Hepatocyte (in vitro differentiated cells): ENCODE measurements around the gene ZBTB22. TPM values are rescaled to one million over a fixed set of nuclear protein-coding genes. Genes with fewer than 3 reads are reported as not detected.

Experiments
- DNase-seq: peaks from one replicate; pipeline ENCODE4 v3.0.0-alpha.2; 2016; ENCODE audit warnings: low spot score
- H2AFZ ChIP-seq: fragments of 200-600 bp; sonication (generic); 2 replicates; pipeline ENCODE4 v1.6.0; 2016; ENCODE audit warnings: antibody characterized with exemption, mild to moderate bottlenecking
- H3K27ac ChIP-seq: fragments of 200-600 bp; sonication (generic); 2 replicates; pipeline ENCODE4 v1.5.1; 2016; ENCODE audit warnings: mild to moderate bottlenecking
- H3K27me3 ChIP-seq: fragments of 200-600 bp; sonication (generic); 2 replicates; pipeline ENCODE4 v1.6.1; 2016
- H3K36me3 ChIP-seq: fragments of 200-600 bp; sonication (generic); replicated peaks from 2 replicates; pipeline ENCODE4 v1.5.1; 2016; ENCODE audit warnings: low read depth; ENCODE audit not compliant: insufficient read depth
- H3K4me1 ChIP-seq: fragments of 200-600 bp; sonication (generic); 2 replicates; pipeline ENCODE4 v1.5.1; 2016; ENCODE audit warnings: mild to moderate bottlenecking, moderate library complexity; ENCODE audit not compliant: insufficient read depth
- H3K4me2 ChIP-seq: fragments of 200-600 bp; sonication (generic); 2 replicates; pipeline ENCODE4 v1.6.0; 2016
- H3K4me3 ChIP-seq: fragments of 200-600 bp; sonication (generic); 2 replicates; pipeline ENCODE4 v1.5.1; 2016; ENCODE audit warnings: mild to moderate bottlenecking
- H3K79me2 ChIP-seq: fragments of 200-600 bp; sonication (generic); 2 replicates; pipeline ENCODE4 v1.6.0; 2017; ENCODE audit warnings: mild to moderate bottlenecking
- H3K9me2 ChIP-seq: fragments of 200-600 bp; sonication (generic); replicated peaks from 2 replicates; pipeline ENCODE4 v1.6.0; 2017; ENCODE audit warnings: mild to moderate bottlenecking; ENCODE audit not compliant: insufficient read depth
- H3K9me3 ChIP-seq: fragments of 200-600 bp; sonication (generic); 2 replicates; pipeline ENCODE4 v1.5.1; 2016; ENCODE audit warnings: low read depth, mild to moderate bottlenecking
- H4K20me1 ChIP-seq: fragments of 200-600 bp; sonication (generic); 2 replicates; pipeline ENCODE4 v1.6.0; 2016; ENCODE audit warnings: mild to moderate bottlenecking; ENCODE audit not compliant: insufficient read depth, poor library complexity, severe bottlenecking
- EZH2 ChIP-seq: fragments of 200-600 bp; sonication (generic); IDR thresholded peaks from 2 replicates; pipeline ENCODE4 v1.6.1; 2016; ENCODE audit warnings: antibody characterized with exemption, mild to moderate bottlenecking, borderline replicate concordance
- EZH2phosphoT487 ChIP-seq: fragments of 200-600 bp; sonication (generic); IDR thresholded peaks from one replicate; pipeline ENCODE4 v1.6.1; 2018; ENCODE audit warnings: antibody characterized with exemption, mild to moderate bottlenecking, low read depth, moderate library complexity; ENCODE audit not compliant: unreplicated experiment, severe bottlenecking
- WGBS: methylation state at CpG from one replicate; pipeline ENCODE4 v1.1.6; 2016; ENCODE audit warnings: low lambda C conversion rate; ENCODE audit errors: missing lambda C conversion rate; 5-methylcytosine and 5-hydroxymethylcytosine counted together
- polyA plus RNA-seq: library from polyadenylated mRNA; unstranded; fragments of >200 nt; fragmentation: Nextera tagmentation; extraction: Ambion mirVana; gene quantifications from 2 replicates; pipeline ENCODE4 v1.2.1, GENCODE V29; 2016
- total RNA-seq: library from RNA; depleted of rRNA; stranded (reverse); fragments of >200 nt; gene quantifications from 2 replicates; pipeline ENCODE4 v1.2.3, GENCODE V29; 2014
- TF ChIP-seq, protein P1 (sequence below): fragments of 200-600 bp; sonication (generic); IDR thresholded peaks from 2 replicates; pipeline ENCODE4 v1.5.1; 2016; ENCODE audit warnings: antibody characterized with exemption, mild to moderate bottlenecking; ENCODE audit not compliant: poor library complexity

The ZBTB22 gene
- total and polyA plus RNA-seq, 2 experiments from 2014 or later = 23.2 to 23.4 TPM

DNA sequence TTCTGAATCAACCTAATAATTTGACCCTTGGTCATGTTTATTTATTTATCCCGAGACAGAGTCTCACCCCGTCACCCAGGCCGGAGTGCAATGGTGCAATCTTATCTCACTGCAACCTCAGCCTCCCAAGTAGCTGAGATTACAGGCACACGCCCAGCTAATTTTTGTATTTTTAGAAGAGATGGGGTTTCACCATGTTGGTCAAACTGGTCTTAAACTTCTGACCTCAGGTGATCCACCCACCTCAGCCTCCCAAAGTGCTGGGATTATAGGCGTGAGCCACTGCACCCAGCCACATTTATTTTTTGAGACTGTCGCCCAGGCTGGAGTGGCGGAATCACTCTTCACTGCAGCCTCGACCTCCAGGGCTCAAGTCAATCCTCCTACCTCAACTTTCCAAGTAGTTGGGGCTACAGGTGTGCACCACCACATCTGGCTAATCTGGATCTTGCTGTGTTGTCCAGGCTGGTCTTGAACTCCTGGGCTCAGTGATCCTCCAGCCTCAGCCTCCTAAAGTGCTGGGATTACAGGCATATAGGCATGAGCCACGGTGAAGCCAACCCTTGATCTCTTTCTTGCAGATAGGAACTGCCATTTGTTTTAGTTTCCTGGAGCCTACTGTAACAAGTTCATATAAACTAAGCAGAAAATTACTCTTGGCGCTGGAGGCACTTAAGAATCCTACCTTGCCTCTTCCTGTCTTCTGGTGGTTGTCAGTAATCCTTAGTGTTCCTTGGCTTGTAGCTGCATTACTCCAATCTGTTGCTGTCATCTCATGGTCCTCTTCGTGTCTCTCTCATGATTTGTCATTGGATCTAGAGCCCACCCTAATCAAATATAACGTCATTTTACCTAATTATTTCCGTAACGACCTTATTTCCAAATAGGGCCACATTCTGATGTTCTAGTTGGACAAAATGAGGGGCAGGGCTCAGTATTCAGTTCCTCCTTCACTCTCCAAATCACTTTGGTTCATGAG, 43.3 kb downstream of the ZBTB22 start:
- peaks cover 52% of the 10 kb centered on the region for H3K79me2 ChIP-seq
- peak overlapping the region; percentile 1 for H3K27ac ChIP-seq
- 73% methylated on average over 14 of the region's 14 CpGs for WGBS

DNA sequence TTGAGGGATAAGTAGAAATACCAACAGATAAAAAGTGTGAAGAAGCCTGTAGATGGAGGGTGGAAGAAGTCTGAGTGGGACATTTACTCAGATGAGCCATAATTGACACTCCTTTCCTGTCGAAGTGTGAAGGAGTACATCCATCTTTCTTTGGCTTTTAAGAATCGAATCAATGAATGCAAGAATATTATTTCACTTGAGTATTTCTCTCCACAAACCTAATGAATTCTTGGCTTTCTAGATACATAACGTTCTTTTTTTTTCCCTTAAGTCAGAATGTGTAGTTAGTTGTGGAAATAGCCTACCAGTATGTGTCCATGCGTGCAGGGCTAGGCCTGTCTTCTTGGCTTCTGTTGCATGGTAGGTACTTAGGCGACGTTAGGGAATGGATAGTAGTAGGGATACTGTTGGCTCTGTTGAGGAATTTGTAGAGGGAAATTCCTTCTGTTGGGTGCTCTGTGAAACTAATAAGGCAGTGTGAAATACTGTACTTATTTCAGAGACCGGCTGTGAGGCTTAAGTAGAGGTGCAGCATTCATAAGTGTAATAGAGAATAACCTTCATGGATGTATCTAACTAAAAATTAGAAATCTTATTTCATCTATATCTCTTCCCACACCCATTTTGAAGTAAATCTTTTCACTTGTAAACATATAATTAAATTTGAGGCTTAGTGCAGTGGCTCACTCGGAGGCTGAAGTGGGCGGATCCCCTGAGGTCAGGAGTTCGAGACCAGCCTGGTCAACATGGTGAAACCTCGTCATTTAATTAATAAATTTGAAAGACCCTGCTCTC, 44.2 kb downstream of the ZBTB22 start:
- WGBS = 61% methylated on average over 11 of the region's 11 CpGs
- H3K4me1 ChIP-seq = peaks cover 54% of the 10 kb centered on the region
- peak overlapping the region; percentile 86 for H3K27ac ChIP-seq

More for the DNA sequence above, 43.3 kb downstream of the ZBTB22 start:
- no peaks in the 10 kb centered on the region for H3K27me3 ChIP-seq
- no peaks in the 10 kb centered on the region for H3K9me2 ChIP-seq
- peak overlapping the region; percentile 91 for H3K4me2 ChIP-seq
- H3K4me1 ChIP-seq = peaks cover 54% of the 10 kb centered on the region
- no peaks in the 10 kb centered on the region for H3K9me3 ChIP-seq
- H3K4me3 ChIP-seq = no peak overlapping the region
- DNase-seq = no peak
- peaks cover 3% of the 10 kb centered on the region for H3K36me3 ChIP-seq
- TF ChIP-seq EZH2phosphoT487 = no peak
- TF ChIP-seq EZH2 = no peak
- TF ChIP-seq, protein P1, sequence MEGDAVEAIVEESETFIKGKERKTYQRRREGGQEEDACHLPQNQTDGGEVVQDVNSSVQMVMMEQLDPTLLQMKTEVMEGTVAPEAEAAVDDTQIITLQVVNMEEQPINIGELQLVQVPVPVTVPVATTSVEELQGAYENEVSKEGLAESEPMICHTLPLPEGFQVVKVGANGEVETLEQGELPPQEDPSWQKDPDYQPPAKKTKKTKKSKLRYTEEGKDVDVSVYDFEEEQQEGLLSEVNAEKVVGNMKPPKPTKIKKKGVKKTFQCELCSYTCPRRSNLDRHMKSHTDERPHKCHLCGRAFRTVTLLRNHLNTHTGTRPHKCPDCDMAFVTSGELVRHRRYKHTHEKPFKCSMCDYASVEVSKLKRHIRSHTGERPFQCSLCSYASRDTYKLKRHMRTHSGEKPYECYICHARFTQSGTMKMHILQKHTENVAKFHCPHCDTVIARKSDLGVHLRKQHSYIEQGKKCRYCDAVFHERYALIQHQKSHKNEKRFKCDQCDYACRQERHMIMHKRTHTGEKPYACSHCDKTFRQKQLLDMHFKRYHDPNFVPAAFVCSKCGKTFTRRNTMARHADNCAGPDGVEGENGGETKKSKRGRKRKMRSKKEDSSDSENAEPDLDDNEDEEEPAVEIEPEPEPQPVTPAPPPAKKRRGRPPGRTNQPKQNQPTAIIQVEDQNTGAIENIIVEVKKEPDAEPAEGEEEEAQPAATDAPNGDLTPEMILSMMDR = no peak
- H2AFZ ChIP-seq = no peak overlapping the region
- peaks cover 29% of the 10 kb centered on the region for H4K20me1 ChIP-seq

DNA sequence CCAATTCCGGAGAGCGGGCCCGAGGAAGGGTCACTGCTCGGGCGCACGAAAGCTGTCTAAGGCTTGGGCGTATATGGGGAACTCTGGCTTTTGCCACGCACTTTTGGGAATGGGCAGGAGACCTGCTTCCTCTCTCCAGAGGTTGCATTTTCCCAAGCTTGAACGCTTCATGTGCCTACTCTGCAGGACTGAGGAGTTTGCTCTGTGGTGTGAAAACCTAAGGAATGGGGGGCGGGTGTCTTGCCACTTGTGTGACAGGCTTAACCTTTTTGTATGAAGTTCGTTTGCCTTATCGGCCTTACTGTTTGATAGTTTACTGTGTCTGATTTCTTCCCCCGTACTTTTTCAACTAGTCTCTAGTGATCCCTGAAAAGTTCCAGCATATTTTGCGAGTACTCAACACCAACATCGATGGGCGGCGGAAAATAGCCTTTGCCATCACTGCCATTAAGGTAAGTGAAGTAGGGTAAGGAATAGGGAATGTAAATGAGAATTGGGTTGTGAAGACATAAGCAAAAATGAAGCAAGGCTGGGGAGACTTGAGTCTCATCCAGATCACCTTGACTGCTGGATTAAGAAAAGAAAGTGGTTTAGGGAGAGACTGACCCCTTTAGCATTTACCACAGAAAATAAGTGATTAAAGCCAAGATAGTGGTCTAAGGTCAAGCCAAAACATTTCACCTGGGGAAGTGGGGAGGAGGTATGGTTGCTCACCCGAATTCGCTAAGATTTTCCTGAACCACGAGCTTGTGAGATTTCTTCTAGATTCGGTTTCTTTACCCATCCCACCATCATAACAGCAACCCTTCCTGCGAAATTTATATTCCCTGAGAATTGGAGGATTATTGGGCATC, 45.0 kb downstream of the ZBTB22 start:
- TF ChIP-seq, protein P1 = no peak
- TF ChIP-seq EZH2phosphoT487 (no peak), EZH2 (no peak)
- Histone ChIP-seq H3K27ac (peak overlapping the region; percentile 86), H3K79me2 (peaks cover 52% of the 10 kb centered on the region), H3K27me3 (no peaks in the 10 kb centered on the region), H3K9me3 (no peaks in the 10 kb centered on the region), H3K4me1 (peaks cover 47% of the 10 kb centered on the region), H3K9me2 (no peaks in the 10 kb centered on the region), H3K4me2 (peak overlapping the region; percentile 91), H3K36me3 (peaks cover 4% of the 10 kb centered on the region), H3K4me3 (peak overlapping the region; percentile 73), H2AFZ (no peak overlapping the region), H4K20me1 (peaks cover 29% of the 10 kb centered on the region)
- WGBS = 7% methylated on average over 22 of the region's 22 CpGs
- DNase-seq = no peak

More for the DNA sequence above, 44.2 kb downstream of the ZBTB22 start:
- peaks cover 29% of the 10 kb centered on the region for H4K20me1 ChIP-seq
- H3K9me2 ChIP-seq = no peaks in the 10 kb centered on the region
- no peak overlapping the region for H2AFZ ChIP-seq
- H3K27me3 ChIP-seq = no peaks in the 10 kb centered on the region
- peak overlapping the region; percentile 73 for H3K4me3 ChIP-seq
- H3K9me3 ChIP-seq = no peaks in the 10 kb centered on the region
- H3K4me2 ChIP-seq = peak overlapping the region; percentile 91
- no peak for DNase-seq
- H3K36me3 ChIP-seq = peaks cover 4% of the 10 kb centered on the region
- TF ChIP-seq EZH2phosphoT487 (no peak), EZH2 (no peak)
- TF ChIP-seq, protein P1 = no peak
- peaks cover 52% of the 10 kb centered on the region for H3K79me2 ChIP-seq
